SKM-1 (cell line): ENCODE measurements around the gene ATXN10.

Experiments
- DNase-seq: peaks from one replicate; lab custom pipeline; 2025; ENCODE audit not compliant: unreplicated experiment; lab: John Stamatoyannopoulos, UW

Gene ATXN10

DNA sequence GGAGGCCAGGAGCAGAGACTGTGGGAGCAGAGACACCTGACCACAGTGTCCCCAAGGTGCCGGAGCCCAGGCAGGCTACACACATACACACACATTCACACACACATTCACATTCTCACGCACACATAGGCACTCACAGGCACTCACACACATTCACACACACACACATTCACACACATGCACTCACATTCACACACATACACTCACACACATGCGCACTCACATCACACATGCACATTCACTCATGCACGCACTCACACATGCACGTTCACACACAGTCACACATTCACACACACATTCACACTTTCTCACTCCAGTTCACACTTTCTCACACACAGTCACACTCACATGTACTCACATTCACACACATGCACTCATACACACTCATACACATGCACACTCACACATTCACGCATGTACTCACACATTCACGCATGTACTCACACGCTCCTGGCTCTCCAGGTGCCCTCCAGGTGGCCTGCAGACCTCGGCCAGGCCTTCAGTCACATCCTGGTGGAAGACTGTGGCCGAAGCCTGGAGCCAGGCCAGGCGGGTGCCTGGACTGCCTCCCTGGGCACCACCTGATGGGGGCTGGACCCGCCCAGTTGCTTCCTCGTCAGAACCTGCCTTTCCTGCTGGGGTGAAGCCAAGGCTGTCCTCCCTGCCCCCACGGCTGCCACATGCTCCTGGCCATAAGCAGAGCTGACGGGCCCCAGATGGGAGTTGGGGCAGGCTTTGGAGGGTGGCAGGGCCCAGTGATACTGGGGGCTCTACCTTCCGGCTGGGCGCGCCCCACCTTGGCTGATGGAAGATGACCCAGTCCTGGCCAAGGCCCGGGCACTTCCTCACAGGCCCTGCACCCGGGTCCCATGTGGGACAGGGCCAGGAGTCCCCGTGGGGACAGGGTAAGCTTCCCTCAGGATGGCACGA lies 215.8 kb downstream of the ATXN10 start:
- no peak for DNase-seq

DNA sequence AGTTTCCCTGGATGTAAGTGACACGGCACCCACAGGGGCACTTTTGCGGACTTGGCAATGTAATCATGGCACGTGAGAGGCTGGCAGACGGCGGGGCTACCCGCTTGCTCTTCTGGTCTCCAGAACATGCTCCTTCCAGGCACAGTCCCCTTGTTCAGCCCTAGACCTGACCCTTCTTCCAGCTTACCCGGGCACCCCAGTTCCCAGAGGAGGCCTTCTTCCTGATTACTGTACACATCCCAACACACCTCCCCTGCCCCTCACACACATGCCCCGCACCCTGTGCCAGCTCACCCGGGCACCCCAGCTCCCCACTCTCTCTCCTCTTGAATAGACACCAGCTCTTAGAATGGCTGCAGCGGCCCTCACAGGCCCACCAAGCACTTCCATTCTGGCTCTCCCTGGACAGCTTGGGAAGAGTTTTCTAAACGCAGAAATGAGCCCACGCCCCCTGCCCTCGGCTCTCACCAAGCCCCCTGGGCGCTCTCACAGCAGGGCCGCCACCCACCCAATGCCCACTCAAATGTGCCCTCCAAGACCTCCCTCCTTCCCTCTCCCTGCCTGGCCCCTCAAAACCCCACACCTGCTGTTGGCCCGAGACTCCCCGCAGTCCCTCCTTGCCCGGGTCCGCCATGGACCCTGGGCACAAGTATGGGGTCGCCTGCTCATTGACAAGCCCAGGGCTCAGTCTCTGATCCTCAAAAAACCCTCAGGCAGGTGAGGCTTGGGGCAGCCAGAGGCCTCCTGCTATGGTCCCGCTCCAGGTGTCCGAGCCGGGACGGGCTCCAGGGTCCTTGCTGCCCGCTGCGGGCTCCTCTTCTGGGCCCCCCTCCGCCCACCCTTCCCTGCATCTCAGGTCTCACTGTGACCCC lies 216.8 kb downstream of the ATXN10 start:
- no peak for DNase-seq

DNA sequence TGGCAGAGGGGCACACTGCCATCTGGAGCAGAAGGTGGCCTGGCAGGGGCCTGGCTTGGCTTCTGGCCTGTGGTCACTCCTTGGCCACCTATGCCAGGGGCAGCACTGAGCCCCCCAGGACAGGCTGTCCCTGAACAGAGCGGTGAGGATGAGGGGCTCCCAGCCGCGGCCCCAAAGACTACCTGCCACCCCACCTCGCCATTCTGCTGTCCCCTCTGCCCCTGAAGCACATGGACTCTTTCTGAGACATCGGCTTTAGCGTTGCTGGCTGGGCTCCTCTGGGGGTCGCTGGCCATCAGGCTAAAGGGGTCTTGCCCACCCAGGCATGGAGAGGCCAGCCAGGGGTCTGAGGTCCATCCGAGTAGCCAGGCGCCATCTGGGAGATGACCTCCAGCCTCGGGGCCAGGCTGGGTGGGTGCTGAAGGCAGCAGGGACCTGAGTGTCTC lies 217.5 kb downstream of the ATXN10 start:
- DNase-seq = no peak

DNA sequence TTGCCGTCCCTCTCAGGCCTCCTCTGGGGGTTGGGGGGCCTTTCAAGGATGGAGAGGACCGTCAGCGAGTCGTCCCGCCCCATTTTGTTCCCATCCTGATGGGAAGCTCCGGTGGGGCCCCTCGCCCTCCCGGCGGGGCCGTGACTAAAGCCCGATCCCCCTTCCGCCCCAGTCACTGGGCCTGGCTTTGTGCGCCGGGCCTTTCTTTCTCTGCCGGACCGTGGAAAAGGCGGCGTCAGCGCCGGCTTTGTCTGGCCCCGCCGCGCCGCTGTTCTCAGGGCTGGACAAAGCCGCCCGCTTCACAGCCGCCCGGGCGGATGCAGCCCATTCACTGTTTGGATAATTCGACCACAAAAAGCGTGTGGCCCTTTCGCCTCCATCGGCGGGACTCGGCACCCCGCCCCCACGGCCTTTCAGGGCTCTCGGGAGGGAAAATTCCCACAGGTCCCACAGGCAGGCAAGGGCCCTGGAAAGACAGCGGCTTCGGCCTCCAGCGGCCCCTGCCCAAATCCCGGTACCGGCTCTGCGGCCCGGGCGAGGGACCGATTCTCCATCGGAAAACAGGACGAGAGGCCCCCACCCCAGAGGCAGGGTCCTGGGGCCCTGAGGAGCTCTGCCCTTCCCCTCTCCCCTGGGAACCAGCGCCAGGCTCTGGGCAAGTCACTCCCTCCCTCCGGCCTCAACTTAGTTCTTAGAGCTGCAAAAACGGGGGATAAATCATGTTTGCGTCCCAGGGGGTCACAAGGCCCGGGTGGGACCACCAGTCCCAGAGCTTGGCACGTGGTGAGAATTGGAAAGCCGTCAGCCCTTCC lies 218.1 kb downstream of the ATXN10 start:
- no peak for DNase-seq

- no peak for DNase-seq
Measured at GRCh38 chr22:45890351-45890635, 218.7 kb downstream of the ATXN10 start.

DNA sequence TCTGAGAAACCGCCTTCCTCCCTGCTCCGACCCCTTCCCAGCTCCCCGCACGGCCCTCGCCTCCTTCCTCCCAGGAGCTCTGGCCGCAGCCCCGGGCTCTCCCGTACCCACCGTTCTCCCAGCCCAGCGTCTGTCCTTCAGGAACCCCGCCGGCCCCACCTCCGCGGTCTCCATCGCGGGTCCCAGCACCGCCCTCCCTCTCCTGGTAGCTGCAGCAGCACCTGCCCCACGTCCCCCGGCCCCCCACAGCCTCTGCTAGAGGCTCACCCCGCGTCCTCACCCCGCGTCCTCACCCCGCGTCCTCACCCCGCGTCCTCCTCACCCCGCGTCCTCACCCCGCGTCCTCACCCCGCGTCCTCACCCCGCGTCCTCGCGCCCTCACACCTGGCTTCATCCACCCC lies 219.4 kb downstream of the ATXN10 start:
- no peak for DNase-seq

DNA sequence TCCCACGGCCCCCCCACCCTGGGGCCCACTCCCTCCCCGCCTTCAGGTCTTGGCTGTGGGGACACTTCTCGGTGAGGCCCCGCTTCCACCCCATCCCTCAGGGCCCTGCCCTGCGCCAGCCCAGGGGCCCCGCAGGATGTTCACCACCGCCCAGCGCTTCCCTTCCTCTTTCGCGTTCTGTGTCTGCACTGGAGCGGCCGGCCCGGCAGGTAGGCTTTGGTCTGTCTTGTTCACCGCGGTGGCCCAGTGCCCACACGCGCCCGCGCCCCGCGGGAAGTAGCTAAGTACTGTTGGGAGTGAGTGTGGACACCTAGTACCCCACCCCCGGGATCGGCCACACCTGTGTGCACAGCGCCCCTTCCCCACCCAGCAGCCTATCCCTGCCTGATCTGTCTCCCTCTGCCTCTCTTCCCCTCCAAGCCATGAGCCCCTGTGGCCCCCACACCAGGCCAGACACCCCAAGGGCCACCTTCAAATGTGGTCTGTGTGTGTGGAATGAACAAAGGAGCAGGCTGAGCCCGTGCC lies 219.9 kb downstream of the ATXN10 start:
- DNase-seq = peak; percentile 6

GRCh38 chr22:45891996-45892621 lies 220.5 kb downstream of the ATXN10 start:
- DNase-seq = peak; percentile 10

DNA sequence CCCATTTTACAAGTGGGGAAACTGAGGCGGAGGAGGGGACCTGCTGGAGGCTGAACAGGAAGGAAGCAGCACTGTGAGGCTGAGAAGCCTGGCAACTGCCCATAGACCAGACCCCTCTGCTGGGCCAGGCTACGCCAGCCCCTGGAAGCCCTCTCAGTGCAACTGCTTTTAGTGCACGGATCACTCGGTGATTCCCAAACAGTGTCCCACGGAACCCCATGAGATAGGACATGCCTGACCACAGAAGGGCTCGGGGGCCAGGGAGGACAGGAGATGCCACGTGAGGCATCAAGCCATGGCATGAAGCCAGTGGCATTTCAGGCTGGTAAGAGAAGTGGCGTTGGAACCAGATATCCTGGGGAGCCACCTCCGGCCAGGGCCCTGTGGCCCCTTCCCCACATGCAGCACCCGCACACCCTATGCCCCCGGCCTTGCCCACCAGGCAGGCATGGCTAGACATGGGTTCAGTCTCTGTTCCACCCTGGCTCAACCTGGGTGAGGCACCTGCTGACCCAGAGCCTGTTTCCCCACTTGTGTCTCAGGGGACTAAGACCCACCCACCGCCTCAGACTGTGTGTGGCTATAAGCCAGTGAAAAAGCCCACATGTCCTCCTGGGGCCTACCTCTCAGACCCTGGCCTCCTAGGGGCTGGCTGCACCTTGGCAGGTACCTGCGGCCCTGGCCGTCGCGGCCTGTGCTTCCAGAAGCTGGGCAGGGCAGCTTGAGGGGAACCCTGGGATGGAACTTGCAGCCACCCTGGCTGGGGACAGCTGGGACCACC lies 221.2 kb downstream of the ATXN10 start:
- DNase-seq = no peak

DNA sequence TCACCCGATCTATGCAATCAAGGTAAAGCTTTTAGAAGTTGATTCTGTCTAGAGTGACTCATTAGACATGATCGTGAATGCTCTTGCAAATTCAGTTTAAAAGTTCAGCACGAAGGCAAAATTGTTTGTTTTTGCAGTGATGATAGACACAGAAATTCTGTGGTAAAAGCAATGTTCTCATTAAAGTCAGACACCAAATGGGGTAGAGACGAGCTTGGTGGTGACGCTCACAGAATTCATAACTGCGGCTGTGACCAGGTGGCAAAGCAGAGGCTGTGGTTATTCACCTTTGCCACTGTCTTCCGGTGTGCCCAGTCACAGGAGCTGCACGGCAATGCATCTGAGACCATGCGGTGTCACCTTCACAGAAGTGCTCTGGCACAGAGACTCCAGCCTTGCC lies 221.9 kb downstream of the ATXN10 start:
- DNase-seq = no peak
